Panc1 (cell line): Measurements from ENCODE around the gene S1PR1. TPM values are rescaled to one million over a fixed set of nuclear protein-coding genes. Genes with fewer than 3 reads are reported as not detected.

Source experiments
- ATAC-seq: fragments of 200-7000 bp; cut with Tn5 transposase; 2 replicates; pipeline ENCODE4 v1.9.1; 2020; ENCODE audit warnings: mild to moderate bottlenecking, moderate library complexity
- BruUV-seq: library from RNA; stranded (reverse); fragments of 400-500 nt; replicated peaks from 2 replicates; lab custom pipeline; 2021; lab: Mats Ljungman, UMichigan
- CTCF ChIA-PET: fragments of 300-600 bp; sonication (Branson Sonifier 250); formaldehyde crosslinking; loops from one replicate; lab custom pipeline; 2022; ENCODE audit warnings: antibody characterized with exemption; lab: Charles Lee
- POLR2A ChIA-PET: fragments of 300-600 bp; sonication (Branson Sonifier 250); formaldehyde crosslinking; loops from one replicate; lab custom pipeline; 2022; ENCODE audit warnings: antibody characterized with exemption; lab: Charles Lee
- DNase-seq: peaks from one replicate; pipeline ENCODE4 v3.0.0-alpha.2; 2010; ENCODE audit warnings: low read depth, low spot score
- H3K27ac ChIP-seq: 2 replicates; pipeline ENCODE4 v1.5.1; 2011; ENCODE audit warnings: mild to moderate bottlenecking, low read length, inconsistent platforms
- H3K27me3 ChIP-seq: fragments of 200-500 bp; sonication (Bioruptor generic); 2 replicates; pipeline ENCODE4 v1.6.0; 2014; ENCODE audit warnings: low read length, inconsistent platforms; ENCODE audit not compliant: control insufficient read depth, insufficient read depth
- H3K36me3 ChIP-seq: fragments of 200-500 bp; sonication (Bioruptor generic); 2 replicates; pipeline ENCODE4 v1.5.1; 2014; ENCODE audit warnings: inconsistent platforms, mild to moderate bottlenecking, low read length, moderate library complexity; ENCODE audit not compliant: control insufficient read depth, insufficient read depth
- H3K4me1 ChIP-seq: 2 replicates; pipeline ENCODE4 v1.5.1; 2011; ENCODE audit warnings: inconsistent platforms, mild to moderate bottlenecking, low read length, moderate library complexity; ENCODE audit not compliant: control insufficient read depth, insufficient read depth
- H3K4me3 ChIP-seq, 2 experiments: 2 replicates each; pipeline ENCODE4 v1.5.1; 2011 to 2012; ENCODE audit warnings: low read depth in 2 of 2, low read length in 2 of 2, mild to moderate bottlenecking in 2 of 2, inconsistent platforms in 1 of 2, moderate library complexity in 1 of 2
- H3K9me3 ChIP-seq: fragments of 200-500 bp; sonication (Bioruptor generic); 2 replicates; pipeline ENCODE4 v1.5.1; 2014; ENCODE audit warnings: low read depth, mild to moderate bottlenecking, inconsistent platforms, low read length, moderate library complexity; ENCODE audit not compliant: control insufficient read depth, insufficient read depth
- POLR2AphosphoS5 ChIP-seq: IDR thresholded peaks from 2 replicates; pipeline ENCODE4 v1.6.1; 2012; ENCODE audit warnings: mild to moderate bottlenecking, low read depth, low read length, moderate library complexity
- SIN3A ChIP-seq: IDR thresholded peaks from 2 replicates; pipeline ENCODE4 v1.6.1; 2012; ENCODE audit warnings: low read depth, mild to moderate bottlenecking, low read length, moderate library complexity, borderline replicate concordance; ENCODE audit not compliant: insufficient read depth
- TCF7L2 ChIP-seq: IDR thresholded peaks from 2 replicates; pipeline ENCODE4 v1.6.1; 2011; ENCODE audit warnings: mild to moderate bottlenecking, low read depth, low read length, inconsistent platforms
- in situ Hi-C: cut with HindIII; loops from 2 replicates; pipeline ENCODE4 v1.10.0; 2016; ENCODE audit warnings: low sequenced_read_pairs, low pct_unique_long_range_greater_than_20kb
- intact Hi-C: fragments of 100-400 bp; cut with micrococcal nuclease; formaldehyde crosslinking; loops from one replicate; pipeline ENCODE4 v1.10.0; 2022; ENCODE audit not compliant: unreplicated experiment
- total RNA-seq: library from RNA; stranded (reverse); gene quantifications from one replicate; pipeline ENCODE4 v1.2.1, GENCODE V29; 2021; ENCODE audit not compliant: unreplicated experiment
- TF ChIP-seq, protein P1 (sequence below), 2 experiments: IDR thresholded peaks; 2 replicates each; pipeline ENCODE4 v1.6.1; 2011 to 2012; ENCODE audit warnings: low read depth in 2 of 2, control low read depth in 1 of 2, low read length in 1 of 2, mild to moderate bottlenecking in 1 of 2, moderate library complexity in 1 of 2; ENCODE audit not compliant: insufficient read depth in 1 of 2
- TF ChIP-seq, protein P2 (sequence below): fragments of 450-650 bp; IDR thresholded peaks from 2 replicates; pipeline ENCODE4 v1.5.1; 2017; ENCODE audit warnings: mild to moderate bottlenecking

S1PR1 gene
- total RNA-seq, 1 experiment from 2014 or later = 0.41 TPM

DNA sequence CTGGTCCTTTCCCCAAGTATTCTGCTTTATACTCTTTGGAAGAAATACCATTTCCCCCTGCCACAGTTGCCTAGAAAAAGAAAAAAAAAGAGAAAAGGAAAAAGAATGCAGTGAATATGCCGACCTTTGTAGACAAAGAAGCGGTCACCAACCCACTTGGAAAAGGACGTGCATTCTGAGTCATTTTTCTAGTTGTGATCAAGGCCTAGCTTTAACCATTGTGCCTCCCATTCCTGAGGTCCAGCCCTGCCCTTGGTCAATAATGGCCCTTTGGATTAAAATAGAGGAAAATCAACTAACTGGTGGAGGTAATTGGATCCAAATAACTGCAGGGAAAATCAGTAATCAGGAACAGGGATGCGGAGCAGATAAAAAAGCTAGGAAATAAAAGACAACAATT, 24.8 kb downstream of the S1PR1 start:
- no TSS peak for BruUV-seq
- POLR2A ChIA-PET = no interaction called here
- CTCF ChIA-PET = no interaction called here
- DNase-seq (no peak), ATAC-seq (no peak)
- intact Hi-C loops = no loop called here
- Histone ChIP-seq H3K4me3 (no peak overlapping the region), H3K36me3 (no peaks in the 10 kb centered on the region), H3K27ac (no peak overlapping the region), H3K27me3 (no peaks in the 10 kb centered on the region), H3K4me1 (no peaks in the 10 kb centered on the region), H3K9me3 (no peaks in the 10 kb centered on the region)
- in situ Hi-C loops = no loop called here
- TF ChIP-seq TCF7L2 (no peak), SIN3A (no peak), POLR2AphosphoS5 (no peak)
- TF ChIP-seq, protein P1, sequence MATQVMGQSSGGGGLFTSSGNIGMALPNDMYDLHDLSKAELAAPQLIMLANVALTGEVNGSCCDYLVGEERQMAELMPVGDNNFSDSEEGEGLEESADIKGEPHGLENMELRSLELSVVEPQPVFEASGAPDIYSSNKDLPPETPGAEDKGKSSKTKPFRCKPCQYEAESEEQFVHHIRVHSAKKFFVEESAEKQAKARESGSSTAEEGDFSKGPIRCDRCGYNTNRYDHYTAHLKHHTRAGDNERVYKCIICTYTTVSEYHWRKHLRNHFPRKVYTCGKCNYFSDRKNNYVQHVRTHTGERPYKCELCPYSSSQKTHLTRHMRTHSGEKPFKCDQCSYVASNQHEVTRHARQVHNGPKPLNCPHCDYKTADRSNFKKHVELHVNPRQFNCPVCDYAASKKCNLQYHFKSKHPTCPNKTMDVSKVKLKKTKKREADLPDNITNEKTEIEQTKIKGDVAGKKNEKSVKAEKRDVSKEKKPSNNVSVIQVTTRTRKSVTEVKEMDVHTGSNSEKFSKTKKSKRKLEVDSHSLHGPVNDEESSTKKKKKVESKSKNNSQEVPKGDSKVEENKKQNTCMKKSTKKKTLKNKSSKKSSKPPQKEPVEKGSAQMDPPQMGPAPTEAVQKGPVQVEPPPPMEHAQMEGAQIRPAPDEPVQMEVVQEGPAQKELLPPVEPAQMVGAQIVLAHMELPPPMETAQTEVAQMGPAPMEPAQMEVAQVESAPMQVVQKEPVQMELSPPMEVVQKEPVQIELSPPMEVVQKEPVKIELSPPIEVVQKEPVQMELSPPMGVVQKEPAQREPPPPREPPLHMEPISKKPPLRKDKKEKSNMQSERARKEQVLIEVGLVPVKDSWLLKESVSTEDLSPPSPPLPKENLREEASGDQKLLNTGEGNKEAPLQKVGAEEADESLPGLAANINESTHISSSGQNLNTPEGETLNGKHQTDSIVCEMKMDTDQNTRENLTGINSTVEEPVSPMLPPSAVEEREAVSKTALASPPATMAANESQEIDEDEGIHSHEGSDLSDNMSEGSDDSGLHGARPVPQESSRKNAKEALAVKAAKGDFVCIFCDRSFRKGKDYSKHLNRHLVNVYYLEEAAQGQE (IDR thresholded peaks at IDR 0.05; ENCODE audit: insufficient read depth in 1 of 2, low read depth in 2 of 2, low read length in 1 of 2) = no peak
- TF ChIP-seq, protein P2, sequence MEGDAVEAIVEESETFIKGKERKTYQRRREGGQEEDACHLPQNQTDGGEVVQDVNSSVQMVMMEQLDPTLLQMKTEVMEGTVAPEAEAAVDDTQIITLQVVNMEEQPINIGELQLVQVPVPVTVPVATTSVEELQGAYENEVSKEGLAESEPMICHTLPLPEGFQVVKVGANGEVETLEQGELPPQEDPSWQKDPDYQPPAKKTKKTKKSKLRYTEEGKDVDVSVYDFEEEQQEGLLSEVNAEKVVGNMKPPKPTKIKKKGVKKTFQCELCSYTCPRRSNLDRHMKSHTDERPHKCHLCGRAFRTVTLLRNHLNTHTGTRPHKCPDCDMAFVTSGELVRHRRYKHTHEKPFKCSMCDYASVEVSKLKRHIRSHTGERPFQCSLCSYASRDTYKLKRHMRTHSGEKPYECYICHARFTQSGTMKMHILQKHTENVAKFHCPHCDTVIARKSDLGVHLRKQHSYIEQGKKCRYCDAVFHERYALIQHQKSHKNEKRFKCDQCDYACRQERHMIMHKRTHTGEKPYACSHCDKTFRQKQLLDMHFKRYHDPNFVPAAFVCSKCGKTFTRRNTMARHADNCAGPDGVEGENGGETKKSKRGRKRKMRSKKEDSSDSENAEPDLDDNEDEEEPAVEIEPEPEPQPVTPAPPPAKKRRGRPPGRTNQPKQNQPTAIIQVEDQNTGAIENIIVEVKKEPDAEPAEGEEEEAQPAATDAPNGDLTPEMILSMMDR = no peak

DNA sequence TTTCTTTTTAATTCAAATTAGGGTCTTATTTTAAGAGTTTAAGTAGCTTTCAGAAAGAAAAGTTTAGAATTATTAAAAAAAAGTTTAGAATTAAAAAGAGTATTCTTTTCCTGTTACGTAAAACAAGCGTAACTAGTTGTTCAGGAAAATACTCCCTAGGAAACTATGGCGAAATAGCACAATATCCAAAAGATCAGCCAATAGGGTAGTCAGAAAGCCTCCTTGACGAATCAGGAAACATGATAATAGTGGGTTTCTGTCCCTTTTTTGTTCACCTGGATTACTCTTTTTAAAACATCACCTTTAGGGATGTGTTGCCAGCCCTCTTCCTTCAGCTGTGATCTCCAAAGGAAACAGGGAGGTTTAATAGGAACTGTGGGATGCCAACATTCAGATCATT, 25.2 kb downstream of the S1PR1 start:
- intact Hi-C loops (no loop called here), in situ Hi-C loops (no loop called here)
- TF ChIP-seq SIN3A = no peak
- TF ChIP-seq, protein P2 = no peak
- BruUV-seq = no TSS peak
- DNase-seq (no peak), ATAC-seq (no peak)
- ChIA-PET CTCF (no interaction called here), POLR2A (no interaction called here)
- Histone ChIP-seq H3K9me3 (no peaks in the 10 kb centered on the region), H3K4me1 (no peaks in the 10 kb centered on the region), H3K27ac (no peak overlapping the region), H3K4me3 (no peak overlapping the region), H3K36me3 (no peaks in the 10 kb centered on the region), H3K27me3 (no peaks in the 10 kb centered on the region)
